ENCODE results near the gene TLE2.

DNA sequence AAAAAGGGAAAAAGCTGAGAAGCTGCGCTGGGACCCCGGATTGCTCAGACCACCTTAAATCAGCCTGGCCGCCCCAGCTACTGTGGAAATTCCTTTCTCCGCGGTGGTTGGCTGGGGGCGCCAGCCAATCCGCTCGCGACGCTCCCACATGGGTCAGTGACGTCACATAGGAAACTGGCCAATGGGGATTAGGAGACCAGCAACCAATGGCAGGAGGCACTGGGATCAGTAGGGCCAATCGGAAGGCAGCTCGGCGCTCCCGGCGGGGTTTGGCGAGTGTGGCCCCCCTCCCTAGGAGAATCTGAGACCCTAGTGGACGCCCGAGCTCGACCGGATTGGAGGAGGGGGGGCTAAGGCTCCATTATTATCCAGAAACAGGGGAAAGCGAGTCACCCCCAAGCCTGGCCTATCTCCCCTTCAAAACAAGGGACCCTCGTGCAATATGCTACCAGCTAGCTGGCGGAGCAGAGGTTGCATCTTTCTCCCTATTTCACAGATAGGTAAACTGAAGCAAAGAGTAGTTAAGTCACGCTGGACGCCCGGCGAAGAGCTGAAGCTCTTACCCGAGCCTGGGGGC is 6.5 kb upstream of the TLE2 start:
- TF ChIP-seq, protein P1, sequence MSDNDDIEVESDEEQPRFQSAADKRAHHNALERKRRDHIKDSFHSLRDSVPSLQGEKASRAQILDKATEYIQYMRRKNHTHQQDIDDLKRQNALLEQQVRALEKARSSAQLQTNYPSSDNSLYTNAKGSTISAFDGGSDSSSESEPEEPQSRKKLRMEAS (IDR thresholded peaks at IDR 0.05; ENCODE audit: insufficient read depth, insufficient read length), result no peak
- TF ChIP-seq, protein P2, sequence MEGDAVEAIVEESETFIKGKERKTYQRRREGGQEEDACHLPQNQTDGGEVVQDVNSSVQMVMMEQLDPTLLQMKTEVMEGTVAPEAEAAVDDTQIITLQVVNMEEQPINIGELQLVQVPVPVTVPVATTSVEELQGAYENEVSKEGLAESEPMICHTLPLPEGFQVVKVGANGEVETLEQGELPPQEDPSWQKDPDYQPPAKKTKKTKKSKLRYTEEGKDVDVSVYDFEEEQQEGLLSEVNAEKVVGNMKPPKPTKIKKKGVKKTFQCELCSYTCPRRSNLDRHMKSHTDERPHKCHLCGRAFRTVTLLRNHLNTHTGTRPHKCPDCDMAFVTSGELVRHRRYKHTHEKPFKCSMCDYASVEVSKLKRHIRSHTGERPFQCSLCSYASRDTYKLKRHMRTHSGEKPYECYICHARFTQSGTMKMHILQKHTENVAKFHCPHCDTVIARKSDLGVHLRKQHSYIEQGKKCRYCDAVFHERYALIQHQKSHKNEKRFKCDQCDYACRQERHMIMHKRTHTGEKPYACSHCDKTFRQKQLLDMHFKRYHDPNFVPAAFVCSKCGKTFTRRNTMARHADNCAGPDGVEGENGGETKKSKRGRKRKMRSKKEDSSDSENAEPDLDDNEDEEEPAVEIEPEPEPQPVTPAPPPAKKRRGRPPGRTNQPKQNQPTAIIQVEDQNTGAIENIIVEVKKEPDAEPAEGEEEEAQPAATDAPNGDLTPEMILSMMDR (IDR thresholded peaks at IDR 0.05; ENCODE audit: extremely low read depth in 1 of 2, insufficient read depth in 1 of 2, low read depth in 1 of 2, low read length in 2 of 2), result no peak
- peak; percentile 44 for TF ChIP-seq POLR2A (IDR thresholded peaks at IDR 0.05; ENCODE audit: low read depth, low read length)
- peak; percentile 59 for TF ChIP-seq EZH2 (IDR thresholded peaks at IDR 0.05; ENCODE audit: borderline replicate concordance, low read depth, low read length, severe bottlenecking)
- peak; percentile 56 for TF ChIP-seq POLR2AphosphoS5 (IDR thresholded peaks at IDR 0.05; ENCODE audit: insufficient read depth, low read depth, low read length)

Measured in endothelial cell of umbilical vein (primary cell).